C1 segment of cervical spinal cord (tissue), 14 donors: ENCODE data around the gene AACS.
"Not testable (repeated sequence)": the region's sequence is repeated elsewhere in the genome, so short reads cannot be mapped to it uniquely, and the experiment has no call there.

ENCODE experiments used
- DNase-seq, 14 donors: peaks; one replicate each; lab custom pipeline; 2025; lab: John Stamatoyannopoulos, UW

The AACS gene

GRCh38 chr12:125092108-125092871 lies 27.1 kb downstream of the AACS start:
- no peak for DNase-seq

GRCh38 chr12:125092872-125093680 lies 27.8 kb downstream of the AACS start:
- DNase-seq, result peak in 8 of 14 donors; percentile 7 to 53 (median 28)

- peak in 1 of 14 donors; percentile 29 for DNase-seq
Observed at GRCh38 chr12:125093681-125094330, 28.6 kb downstream of the AACS start.

- DNase-seq, result no peak
Observed at GRCh38 chr12:125096894-125097293, 31.7 kb downstream of the AACS start.

- no peak for DNase-seq
Observed at GRCh38 chr12:125097427-125097826, 32.2 kb downstream of the AACS start.

- DNase-seq, result no peak
Observed at GRCh38 chr12:125098676-125099408, 33.6 kb downstream of the AACS start.

GRCh38 chr12:125099409-125099782 lies 34.2 kb downstream of the AACS start:
- no peak for DNase-seq

GRCh38 chr12:125100551-125101434 lies 35.6 kb downstream of the AACS start:
- DNase-seq, result no peak

GRCh38 chr12:125104982-125105381 lies 39.7 kb downstream of the AACS start:
- DNase-seq, result no peak

- no peak for DNase-seq
Observed at GRCh38 chr12:125105600-125105999, 40.4 kb downstream of the AACS start.

- no peak for DNase-seq
Observed at GRCh38 chr12:125110641-125111360, 45.6 kb downstream of the AACS start.

GRCh38 chr12:125111403-125111802 lies 46.2 kb downstream of the AACS start:
- no peak for DNase-seq

GRCh38 chr12:125112614-125113013 lies 47.4 kb downstream of the AACS start:
- DNase-seq, result not testable (repeated sequence)

- DNase-seq, result no peak
Observed at GRCh38 chr12:125113263-125113662, 48.0 kb downstream of the AACS start.

GRCh38 chr12:125113789-125114188 lies 48.6 kb downstream of the AACS start:
- DNase-seq, result no peak

- no peak for DNase-seq
Observed at GRCh38 chr12:125114365-125115141, 49.3 kb downstream of the AACS start.

GRCh38 chr12:125120566-125120965 lies 55.3 kb downstream of the AACS start:
- no peak for DNase-seq

GRCh38 chr12:125121106-125121505 lies 55.9 kb downstream of the AACS start:
- no peak for DNase-seq

GRCh38 chr12:125122668-125123067 lies 57.4 kb downstream of the AACS start:
- no peak for DNase-seq
